ENCODE data around the gene HMCN1.
A peak's percentile ranks its signal among the peaks of the same experiment; 100 is the strongest.

The HMCN1 gene

DNA sequence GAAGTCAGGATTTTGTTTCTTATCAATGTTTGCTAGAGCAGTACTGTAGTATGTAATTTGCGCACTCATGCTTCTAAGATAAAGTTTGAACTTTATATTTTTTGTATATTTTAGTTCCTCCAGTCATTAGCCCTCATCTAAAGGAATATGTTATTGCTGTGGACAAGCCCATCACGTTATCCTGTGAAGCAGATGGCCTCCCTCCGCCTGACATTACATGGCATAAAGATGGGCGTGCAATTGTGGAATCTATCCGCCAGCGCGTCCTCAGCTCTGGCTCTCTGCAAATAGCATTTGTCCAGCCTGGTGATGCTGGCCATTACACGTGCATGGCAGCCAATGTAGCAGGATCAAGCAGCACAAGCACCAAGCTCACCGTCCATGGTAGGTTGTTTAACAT is 388.6 kb downstream of the HMCN1 start:
- no peak for DNase-seq (ENCODE audit: low read depth)

DNA sequence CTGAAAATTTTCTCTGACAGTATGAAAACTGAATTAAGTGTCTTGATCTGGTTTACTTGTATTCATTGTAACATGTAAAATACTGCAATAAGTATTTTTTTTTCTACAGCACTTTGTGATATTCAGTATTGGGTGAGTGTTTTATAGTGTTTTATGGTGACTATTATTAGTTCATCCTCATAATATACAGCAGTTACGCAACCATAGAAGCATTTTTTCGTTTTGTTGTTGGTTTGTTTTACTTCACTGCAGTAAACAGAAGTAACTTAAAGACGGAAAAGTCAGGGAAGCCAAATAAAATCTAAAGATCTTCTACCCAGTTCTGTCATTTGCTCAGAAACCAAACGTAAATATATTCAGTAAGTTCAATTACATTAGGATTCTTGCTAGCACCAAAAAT is 390.8 kb downstream of the HMCN1 start:
- peak; percentile 5 for DNase-seq (ENCODE audit: low read depth)
- H3K4me3 ChIP-seq (ENCODE audit: low read length) = no peak overlapping the region
- TF ChIP-seq, protein P1, sequence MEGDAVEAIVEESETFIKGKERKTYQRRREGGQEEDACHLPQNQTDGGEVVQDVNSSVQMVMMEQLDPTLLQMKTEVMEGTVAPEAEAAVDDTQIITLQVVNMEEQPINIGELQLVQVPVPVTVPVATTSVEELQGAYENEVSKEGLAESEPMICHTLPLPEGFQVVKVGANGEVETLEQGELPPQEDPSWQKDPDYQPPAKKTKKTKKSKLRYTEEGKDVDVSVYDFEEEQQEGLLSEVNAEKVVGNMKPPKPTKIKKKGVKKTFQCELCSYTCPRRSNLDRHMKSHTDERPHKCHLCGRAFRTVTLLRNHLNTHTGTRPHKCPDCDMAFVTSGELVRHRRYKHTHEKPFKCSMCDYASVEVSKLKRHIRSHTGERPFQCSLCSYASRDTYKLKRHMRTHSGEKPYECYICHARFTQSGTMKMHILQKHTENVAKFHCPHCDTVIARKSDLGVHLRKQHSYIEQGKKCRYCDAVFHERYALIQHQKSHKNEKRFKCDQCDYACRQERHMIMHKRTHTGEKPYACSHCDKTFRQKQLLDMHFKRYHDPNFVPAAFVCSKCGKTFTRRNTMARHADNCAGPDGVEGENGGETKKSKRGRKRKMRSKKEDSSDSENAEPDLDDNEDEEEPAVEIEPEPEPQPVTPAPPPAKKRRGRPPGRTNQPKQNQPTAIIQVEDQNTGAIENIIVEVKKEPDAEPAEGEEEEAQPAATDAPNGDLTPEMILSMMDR (conservative IDR thresholded peaks at IDR 0.05; ENCODE audit: low read length) = no peak

More for the DNA sequence above, 388.6 kb downstream of the HMCN1 start:
- no peak overlapping the region for H3K4me3 ChIP-seq (ENCODE audit: low read length)
- TF ChIP-seq, protein P1 (conservative IDR thresholded peaks at IDR 0.05; ENCODE audit: low read length) = no peak

DNA sequence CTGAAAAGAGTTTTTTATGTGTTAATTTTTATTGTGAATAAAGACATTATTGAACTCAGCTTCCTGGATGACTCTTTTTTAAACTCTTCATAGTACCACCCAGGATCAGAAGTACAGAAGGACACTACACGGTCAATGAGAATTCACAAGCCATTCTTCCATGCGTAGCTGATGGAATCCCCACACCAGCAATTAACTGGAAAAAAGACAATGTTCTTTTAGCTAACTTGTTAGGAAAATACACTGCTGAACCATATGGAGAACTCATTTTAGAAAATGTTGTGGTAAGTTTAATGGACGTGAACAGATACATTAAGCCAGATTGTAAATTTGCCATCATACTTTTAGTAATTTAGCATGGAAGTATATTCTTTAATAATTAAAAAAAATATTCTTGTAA is 391.3 kb downstream of the HMCN1 start:
- TF ChIP-seq, protein P1 (conservative IDR thresholded peaks at IDR 0.05; ENCODE audit: low read length) = no peak
- DNase-seq (ENCODE audit: low read depth) = no peak
- no peak overlapping the region for H3K4me3 ChIP-seq (ENCODE audit: low read length)

DNA sequence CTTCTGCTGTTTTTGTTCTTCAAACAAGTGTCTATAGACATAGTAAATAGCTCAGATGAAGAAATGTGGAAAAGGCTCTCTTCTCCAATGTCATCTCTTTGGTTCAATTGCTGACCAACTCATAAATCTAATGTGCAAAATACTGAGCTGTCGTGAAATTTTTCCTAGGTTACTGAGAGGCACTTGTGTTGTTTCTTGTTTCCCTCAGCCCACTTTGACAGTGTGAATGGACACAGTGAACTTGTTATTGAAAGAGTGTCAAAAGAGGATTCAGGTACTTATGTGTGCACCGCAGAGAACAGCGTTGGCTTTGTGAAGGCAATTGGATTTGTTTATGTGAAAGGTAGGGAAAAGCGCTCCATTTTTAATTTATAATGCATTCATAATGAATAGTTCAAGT is 395.6 kb downstream of the HMCN1 start:
- TF ChIP-seq, protein P1 (conservative IDR thresholded peaks at IDR 0.05; ENCODE audit: low read length) = no peak
- no peak overlapping the region for H3K4me3 ChIP-seq (ENCODE audit: low read length)
- DNase-seq (ENCODE audit: low read depth) = no peak

DNA sequence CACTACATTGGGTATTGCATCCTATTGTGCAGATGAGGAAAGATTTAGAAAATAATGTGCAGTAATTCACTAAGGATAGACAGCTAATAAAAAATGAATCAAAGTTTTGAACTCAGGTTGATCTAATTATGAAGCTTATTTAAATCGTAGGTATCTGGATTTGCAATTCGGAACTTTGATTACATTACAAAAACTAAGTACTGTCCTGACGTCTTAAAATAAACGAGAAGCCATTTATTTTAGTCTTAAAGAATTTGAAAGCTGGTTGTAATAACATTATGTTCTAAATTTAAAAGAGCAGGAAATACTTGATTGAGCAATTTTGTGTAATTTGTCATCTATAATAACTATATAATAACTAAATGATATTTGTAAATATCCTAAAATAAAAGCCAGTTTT is 404.9 kb downstream of the HMCN1 start:
- H3K4me3 ChIP-seq (ENCODE audit: low read length) = no peak overlapping the region
- TF ChIP-seq, protein P1 (conservative IDR thresholded peaks at IDR 0.05; ENCODE audit: low read length) = no peak
- DNase-seq (ENCODE audit: low read depth) = no peak

DNA sequence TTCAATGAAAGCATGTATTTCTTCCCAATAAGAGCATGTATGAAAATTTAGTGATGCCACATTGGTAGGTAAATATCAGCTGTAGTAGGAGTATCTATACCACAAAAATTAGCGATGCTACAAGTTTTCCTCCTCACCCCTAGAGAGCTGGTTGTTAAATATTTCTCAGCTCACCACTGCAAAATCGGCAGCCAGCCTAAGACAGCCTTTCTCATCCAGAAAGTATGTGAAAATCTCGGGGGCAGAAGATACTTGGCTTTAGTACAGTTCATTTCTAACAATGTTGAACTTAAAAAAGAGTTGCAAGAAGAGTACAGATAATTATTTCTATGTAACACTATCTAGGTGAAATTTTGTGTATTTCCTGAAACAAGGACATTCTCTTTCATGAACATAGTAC is 405.5 kb downstream of the HMCN1 start:
- no peak overlapping the region for H3K4me3 ChIP-seq (ENCODE audit: low read length)
- DNase-seq (ENCODE audit: low read depth) = peak; percentile 85
- TF ChIP-seq, protein P1 (conservative IDR thresholded peaks at IDR 0.05; ENCODE audit: low read length) = no peak

DNA sequence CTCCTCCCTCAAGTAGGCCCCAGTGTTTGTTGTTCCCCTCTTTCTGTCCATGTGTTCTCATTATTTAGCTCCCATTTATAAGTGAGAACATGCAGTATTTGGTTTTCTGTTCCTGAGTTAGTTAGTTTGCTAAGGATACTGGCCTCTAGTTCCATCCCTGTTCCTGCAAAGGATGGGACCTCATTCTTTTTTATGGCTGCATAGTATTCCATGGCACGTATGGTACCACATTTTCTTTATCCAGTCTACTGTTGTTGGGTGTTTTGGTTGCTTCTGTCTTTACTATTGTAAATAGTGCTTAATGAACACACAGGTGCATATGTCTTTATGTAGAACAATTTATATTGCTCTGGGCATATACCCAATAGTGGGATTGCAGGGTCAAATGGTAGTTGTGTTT is 408.0 kb downstream of the HMCN1 start:
- no peak for DNase-seq (ENCODE audit: low read depth)
- TF ChIP-seq, protein P1 (conservative IDR thresholded peaks at IDR 0.05; ENCODE audit: low read length) = no peak
- no peak overlapping the region for H3K4me3 ChIP-seq (ENCODE audit: low read length)
